Fibroblast of lung (primary cell): ENCODE results near the gene ARHGAP18. TPM values are rescaled to one million over a fixed set of nuclear protein-coding genes. Genes with fewer than 3 reads are reported as not detected.

ENCODE experiments used
- DNase-seq, 2 donors: peaks; one replicate each; pipeline versions ENCODE4 v3.0.0 to v3.0.0-alpha.2; 2010; ENCODE audit warnings: low read depth in 2 of 2
- H2AFZ ChIP-seq: 2 replicates; pipeline ENCODE4 v1.5.1; 2012; ENCODE audit warnings: low read length, control low read depth, inconsistent platforms
- H3K27ac ChIP-seq: 2 replicates; pipeline ENCODE4 v1.5.1; 2011; ENCODE audit warnings: low read length, control low read depth; ENCODE audit not compliant: insufficient read depth
- H3K27me3 ChIP-seq: 2 replicates; pipeline ENCODE4 v1.5.1; 2011; ENCODE audit warnings: mild to moderate bottlenecking, low read length; ENCODE audit not compliant: control insufficient read depth, insufficient read depth
- H3K36me3 ChIP-seq: 2 replicates; pipeline ENCODE4 v1.5.1; 2011; ENCODE audit warnings: low read length; ENCODE audit not compliant: control insufficient read depth, insufficient read depth
- H3K4me1 ChIP-seq: 2 replicates; pipeline ENCODE4 v1.5.1; 2011; ENCODE audit warnings: low read length; ENCODE audit not compliant: control insufficient read depth, insufficient read depth; ENCODE audit errors: extremely low read depth
- H3K4me2 ChIP-seq: 2 replicates; pipeline ENCODE4 v1.5.1; 2011; ENCODE audit warnings: low read length, control low read depth; ENCODE audit not compliant: insufficient read depth; ENCODE audit errors: extremely low read depth
- H3K4me3 ChIP-seq, 4 experiments: fragments of 200-600 bp in 1 of 4; sonication (generic) in 1 of 4; replicated peaks in 1 of 4; 2 replicates each; pipeline ENCODE4 v1.5.1; 2011 to 2016; ENCODE audit warnings: low read length in 4 of 4, low read depth in 3 of 4, mild to moderate bottlenecking in 3 of 4, control low read depth in 2 of 4, inconsistent platforms in 1 of 4, mixed read lengths in 1 of 4; ENCODE audit not compliant: insufficient read depth in 1 of 4; ENCODE audit errors: control extremely low read depth in 1 of 4
- H3K79me2 ChIP-seq: 2 replicates; pipeline ENCODE4 v1.5.1; 2012; ENCODE audit warnings: mild to moderate bottlenecking, low read length, inconsistent platforms; ENCODE audit not compliant: control insufficient read depth, insufficient read depth
- H3K9ac ChIP-seq: 2 replicates; pipeline ENCODE4 v1.5.1; 2011; ENCODE audit warnings: mild to moderate bottlenecking, low read length, control low read depth; ENCODE audit not compliant: insufficient read depth
- H3K9me3 ChIP-seq: 2 replicates; pipeline ENCODE4 v1.5.1; 2012; ENCODE audit warnings: low read depth, low read length; ENCODE audit not compliant: control insufficient read depth, insufficient read depth
- H4K20me1 ChIP-seq: 2 replicates; pipeline ENCODE4 v1.5.1; 2011; ENCODE audit warnings: low read length; ENCODE audit not compliant: control insufficient read depth, insufficient read depth; ENCODE audit errors: extremely low read depth
- EZH2 ChIP-seq: IDR thresholded peaks from 2 replicates; pipeline ENCODE4 v1.5.1; 2012; ENCODE audit warnings: low read length, control low read depth, mild to moderate bottlenecking; ENCODE audit errors: missing control alignments
- polyA plus RNA-seq, 2 donors: library from polyadenylated mRNA; depleted of rRNA in 1 of 2; stranded (reverse) in 1 of 2; unstranded in 1 of 2; fragments of >200 nt; gene quantifications; 2 replicates each; pipeline ENCODE4 v1.2.1, GENCODE V29; 2011 to 2012; ENCODE audit warnings: missing spikeins in 1 of 2
- total RNA-seq: library from RNA; depleted of rRNA; stranded (reverse); fragments of >200 nt; gene quantifications from 2 replicates; pipeline ENCODE4 v1.2.1, GENCODE V29; 2014
- TF ChIP-seq, protein P1 (sequence below), 2 donors: IDR thresholded peaks in 1 of 2; conservative IDR thresholded peaks in 1 of 2; 1 replicate in 1 of 2; 2 replicates in 1 of 2; pipeline ENCODE4 v1.5.1; 2011 to 2012; ENCODE audit warnings: low read length in 2 of 2, control low read depth in 1 of 2, inconsistent platforms in 1 of 2, low read depth in 1 of 2, mild to moderate bottlenecking in 1 of 2

The ARHGAP18 gene
- total and polyA plus RNA-seq, 2 donors (not counting 1 experiment from before 2014, with no cell fraction given): 18.6 to 38.3 TPM

DNA sequence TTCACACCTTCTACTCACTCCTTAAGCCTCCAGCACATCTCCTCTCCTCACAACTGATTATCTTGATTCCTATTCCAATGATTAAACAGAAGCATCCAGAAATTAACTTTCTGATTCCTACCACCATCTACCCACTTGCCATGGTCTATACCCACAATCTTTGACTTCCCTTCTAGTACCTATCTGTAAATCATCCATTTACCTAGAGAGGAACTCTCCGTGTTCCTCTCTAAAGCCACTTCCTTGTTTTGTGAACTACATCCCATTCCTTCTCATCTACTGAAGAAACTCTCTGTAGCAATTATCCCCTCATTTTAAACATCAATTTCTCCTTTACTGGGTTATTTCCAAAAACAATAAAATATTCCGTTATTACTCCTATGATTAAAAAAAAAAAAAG lies 167.3 kb downstream of the ARHGAP18 start:
- Histone ChIP-seq H3K27ac (no peak overlapping the region), H3K4me1 (no peaks in the 10 kb centered on the region)

DNA sequence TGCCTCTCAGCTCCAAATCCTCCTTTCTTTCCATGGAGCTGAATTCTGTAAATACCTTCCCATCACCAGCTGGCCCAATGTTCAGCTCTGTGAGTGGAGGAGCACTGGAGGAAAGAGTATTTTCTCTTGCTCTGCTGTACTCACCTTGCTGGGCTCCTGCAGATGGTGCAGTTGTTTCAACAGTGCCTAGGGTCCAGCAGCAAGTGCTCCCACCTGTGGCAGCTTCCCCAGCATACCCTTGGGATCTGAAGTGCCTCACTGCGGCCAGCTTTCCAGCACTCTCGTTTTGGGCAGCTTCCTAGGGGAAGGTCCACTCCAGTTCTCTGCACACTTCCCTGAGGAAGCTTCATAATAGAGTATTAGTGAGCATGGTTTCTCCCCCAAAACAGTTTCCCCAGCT lies 170.9 kb downstream of the ARHGAP18 start:
- Histone ChIP-seq H3K27ac (no peak overlapping the region), H3K36me3 (peaks cover 5% of the 10 kb centered on the region), H3K4me1 (no peaks in the 10 kb centered on the region), H4K20me1 (no peaks in the 10 kb centered on the region), H3K4me2 (no peak overlapping the region), H3K79me2 (no peaks in the 10 kb centered on the region), H2AFZ (no peak overlapping the region), H3K27me3 (no peaks in the 10 kb centered on the region), H3K9me3 (no peaks in the 10 kb centered on the region), H3K9ac (no peak overlapping the region), H3K4me3 (no peak overlapping the region)
- DNase-seq: no peak
- TF ChIP-seq, protein P1, sequence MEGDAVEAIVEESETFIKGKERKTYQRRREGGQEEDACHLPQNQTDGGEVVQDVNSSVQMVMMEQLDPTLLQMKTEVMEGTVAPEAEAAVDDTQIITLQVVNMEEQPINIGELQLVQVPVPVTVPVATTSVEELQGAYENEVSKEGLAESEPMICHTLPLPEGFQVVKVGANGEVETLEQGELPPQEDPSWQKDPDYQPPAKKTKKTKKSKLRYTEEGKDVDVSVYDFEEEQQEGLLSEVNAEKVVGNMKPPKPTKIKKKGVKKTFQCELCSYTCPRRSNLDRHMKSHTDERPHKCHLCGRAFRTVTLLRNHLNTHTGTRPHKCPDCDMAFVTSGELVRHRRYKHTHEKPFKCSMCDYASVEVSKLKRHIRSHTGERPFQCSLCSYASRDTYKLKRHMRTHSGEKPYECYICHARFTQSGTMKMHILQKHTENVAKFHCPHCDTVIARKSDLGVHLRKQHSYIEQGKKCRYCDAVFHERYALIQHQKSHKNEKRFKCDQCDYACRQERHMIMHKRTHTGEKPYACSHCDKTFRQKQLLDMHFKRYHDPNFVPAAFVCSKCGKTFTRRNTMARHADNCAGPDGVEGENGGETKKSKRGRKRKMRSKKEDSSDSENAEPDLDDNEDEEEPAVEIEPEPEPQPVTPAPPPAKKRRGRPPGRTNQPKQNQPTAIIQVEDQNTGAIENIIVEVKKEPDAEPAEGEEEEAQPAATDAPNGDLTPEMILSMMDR (conservative IDR thresholded peaks at IDR 0.05 in 1 of 2, IDR thresholded peaks at IDR 0.05 in 1 of 2; ENCODE audit: low read depth in 1 of 2, low read length in 2 of 2): no peak
- no peak for TF ChIP-seq EZH2

More for the DNA sequence above, 167.3 kb downstream of the ARHGAP18 start:
- H3K9ac ChIP-seq: no peak overlapping the region
- no peak overlapping the region for H2AFZ ChIP-seq
- H3K27me3 ChIP-seq: no peaks in the 10 kb centered on the region
- peaks cover 5% of the 10 kb centered on the region for H3K36me3 ChIP-seq
- no peaks in the 10 kb centered on the region for H3K9me3 ChIP-seq
- H3K4me3 ChIP-seq: no peak overlapping the region
- no peaks in the 10 kb centered on the region for H4K20me1 ChIP-seq
- no peak for TF ChIP-seq EZH2
- TF ChIP-seq, protein P1 (conservative IDR thresholded peaks at IDR 0.05 in 1 of 2, IDR thresholded peaks at IDR 0.05 in 1 of 2; ENCODE audit: low read depth in 1 of 2, low read length in 2 of 2): no peak
- no peaks in the 10 kb centered on the region for H3K79me2 ChIP-seq
- no peak for DNase-seq
- no peak overlapping the region for H3K4me2 ChIP-seq

DNA sequence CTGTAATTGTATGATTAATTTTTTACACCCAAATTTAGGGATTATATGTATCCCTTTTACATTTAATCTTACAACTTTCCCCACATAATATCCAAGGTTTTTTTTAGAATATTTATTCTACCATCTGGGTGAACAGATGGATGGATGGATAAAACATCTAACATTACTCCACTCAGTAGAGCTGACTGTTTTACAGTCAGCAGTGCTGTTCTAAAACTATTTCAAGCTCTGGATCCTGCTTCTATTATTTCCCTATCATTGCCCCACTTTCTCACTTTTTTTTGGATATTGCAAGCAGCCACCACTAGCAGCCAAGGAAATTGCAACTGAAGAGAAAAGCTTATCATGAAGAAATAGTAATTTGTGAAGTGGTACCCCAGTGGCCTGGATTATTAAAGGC lies 173.7 kb downstream of the ARHGAP18 start:
- Histone ChIP-seq H3K36me3 (peaks cover 5% of the 10 kb centered on the region), H3K27me3 (no peaks in the 10 kb centered on the region), H3K27ac (no peak overlapping the region)

More for the DNA sequence above, 173.7 kb downstream of the ARHGAP18 start:
- H3K9ac ChIP-seq: no peak overlapping the region
- no peak overlapping the region for H2AFZ ChIP-seq
- H3K4me1 ChIP-seq: no peaks in the 10 kb centered on the region
- no peak for TF ChIP-seq EZH2
- no peak overlapping the region for H3K4me3 ChIP-seq
- H4K20me1 ChIP-seq: no peaks in the 10 kb centered on the region
- no peaks in the 10 kb centered on the region for H3K9me3 ChIP-seq
- no peak for DNase-seq
- no peaks in the 10 kb centered on the region for H3K79me2 ChIP-seq
- no peak overlapping the region for H3K4me2 ChIP-seq
